Measurements from ENCODE around the gene LMTK2. TPM values are rescaled to one million over a fixed set of nuclear protein-coding genes. Genes with fewer than 3 reads are reported as not detected.

Gene LMTK2
- total and polyA plus RNA-seq, 2 donors (not counting 1 experiment from before 2014, with no cell fraction given): 4.9 to 13.1 TPM

DNA sequence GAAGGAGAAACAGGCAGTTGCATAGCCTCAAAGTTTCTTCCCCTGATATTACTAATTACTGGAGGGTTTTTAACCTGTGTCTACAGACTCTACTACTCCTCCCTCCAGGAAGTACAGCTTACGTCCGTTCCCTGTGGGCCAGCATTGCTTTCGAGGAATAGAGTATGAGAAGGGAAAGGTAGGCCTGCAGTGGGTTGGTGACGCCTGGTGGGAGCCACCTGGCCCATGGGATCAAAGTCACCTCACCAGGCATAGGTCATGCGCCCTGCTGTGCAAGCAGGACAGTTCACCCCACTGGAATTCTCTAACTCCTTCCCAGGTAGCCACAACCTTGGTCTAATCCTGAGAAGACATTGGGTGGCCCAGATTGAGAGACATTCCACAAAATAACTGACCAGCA is 29.8 kb downstream of the LMTK2 start:
- Mint-ChIP-seq H3K27ac (no peak overlapping the region), H3K4me3 (no peak overlapping the region), H3K4me1 (peaks cover 65% of the 10 kb centered on the region), H3K27me3 (peaks cover 38% of the 10 kb centered on the region), H3K9me3 (ENCODE audit: insufficient read depth) (no peaks in the 10 kb centered on the region)
- Histone ChIP-seq H3K9me3 (ENCODE audit: control extremely low read depth in 1 of 3, control insufficient read depth in 2 of 3, insufficient read depth in 1 of 3, low read length in 2 of 3) (no peaks in the 10 kb centered on the region), H3K9ac (ENCODE audit: low read length) (no peak overlapping the region), H3K4me1 (ENCODE audit: control insufficient read depth in 2 of 2, insufficient read depth in 2 of 2, low read length in 2 of 2) (peaks cover 71 to 80% of the 10 kb centered on the region in 2 donors), H3K79me2 (ENCODE audit: control insufficient read depth, insufficient read depth, low read length) (peaks cover 22% of the 10 kb centered on the region), H3K27ac (ENCODE audit: low read length in 2 of 2) (no peak overlapping the region), H3K36me3 (replicated peaks in 1 of 2; ENCODE audit: control extremely low read depth in 1 of 2, control insufficient read depth in 1 of 2, extremely low read depth in 1 of 2, insufficient read depth in 2 of 2, low read length in 1 of 2) (peaks cover 0 to 1% of the 10 kb centered on the region in 2 experiments), H3K4me2 (replicated peaks; ENCODE audit: low read depth, low read length, poor library complexity, severe bottlenecking) (no peak overlapping the region), H3K27me3 (replicated peaks in 1 of 4; ENCODE audit: control extremely low read depth in 1 of 4, control insufficient read depth in 3 of 4, insufficient read depth in 4 of 4, low read length in 3 of 4) (peaks cover 0 to 58% (median 39%) of the 10 kb centered on the region in 4 experiments), H4K20me1 (ENCODE audit: control insufficient read depth, insufficient read depth, low read length, poor library complexity, severe bottlenecking) (peaks cover 99% of the 10 kb centered on the region), H2AFZ (ENCODE audit: insufficient read depth, low read depth, low read length, poor library complexity, severe bottlenecking) (no peak overlapping the region), H3K4me3 (ENCODE audit: control extremely low read depth in 1 of 5, extremely low read depth in 1 of 5, insufficient read depth in 1 of 5, low read depth in 2 of 5, low read length in 4 of 5) (no peak overlapping the region)
- DNase-seq (no peak), ATAC-seq (ENCODE audit: low read depth) (no peak)
- ChIA-PET CTCF (interaction anchor here (1.2 to 1.6 kb wide), 2 partner anchors 32 to 115 kb away, joined by 4 to 7 read pairs; no protein-coding TSS in a partner anchor), POLR2A (no interaction called here)
- WGBS (ENCODE audit: insufficient coverage): 97% methylated on average over 3 of the region's 5 CpGs
- intact Hi-C loops (cut with micrococcal nuclease): loop anchor here (2.0 kb wide), 1 partner anchor 30 kb away; the partner anchor contains the start of gene LMTK2
- no peak for TF ChIP-seq EZH2 (IDR thresholded peaks at IDR 0.05; ENCODE audit: borderline replicate concordance, insufficient read depth, low read depth, low read length, poor library complexity, severe bottlenecking)
- TF ChIP-seq, protein P1, sequence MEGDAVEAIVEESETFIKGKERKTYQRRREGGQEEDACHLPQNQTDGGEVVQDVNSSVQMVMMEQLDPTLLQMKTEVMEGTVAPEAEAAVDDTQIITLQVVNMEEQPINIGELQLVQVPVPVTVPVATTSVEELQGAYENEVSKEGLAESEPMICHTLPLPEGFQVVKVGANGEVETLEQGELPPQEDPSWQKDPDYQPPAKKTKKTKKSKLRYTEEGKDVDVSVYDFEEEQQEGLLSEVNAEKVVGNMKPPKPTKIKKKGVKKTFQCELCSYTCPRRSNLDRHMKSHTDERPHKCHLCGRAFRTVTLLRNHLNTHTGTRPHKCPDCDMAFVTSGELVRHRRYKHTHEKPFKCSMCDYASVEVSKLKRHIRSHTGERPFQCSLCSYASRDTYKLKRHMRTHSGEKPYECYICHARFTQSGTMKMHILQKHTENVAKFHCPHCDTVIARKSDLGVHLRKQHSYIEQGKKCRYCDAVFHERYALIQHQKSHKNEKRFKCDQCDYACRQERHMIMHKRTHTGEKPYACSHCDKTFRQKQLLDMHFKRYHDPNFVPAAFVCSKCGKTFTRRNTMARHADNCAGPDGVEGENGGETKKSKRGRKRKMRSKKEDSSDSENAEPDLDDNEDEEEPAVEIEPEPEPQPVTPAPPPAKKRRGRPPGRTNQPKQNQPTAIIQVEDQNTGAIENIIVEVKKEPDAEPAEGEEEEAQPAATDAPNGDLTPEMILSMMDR (IDR thresholded peaks at IDR 0.05): no peak

DNA sequence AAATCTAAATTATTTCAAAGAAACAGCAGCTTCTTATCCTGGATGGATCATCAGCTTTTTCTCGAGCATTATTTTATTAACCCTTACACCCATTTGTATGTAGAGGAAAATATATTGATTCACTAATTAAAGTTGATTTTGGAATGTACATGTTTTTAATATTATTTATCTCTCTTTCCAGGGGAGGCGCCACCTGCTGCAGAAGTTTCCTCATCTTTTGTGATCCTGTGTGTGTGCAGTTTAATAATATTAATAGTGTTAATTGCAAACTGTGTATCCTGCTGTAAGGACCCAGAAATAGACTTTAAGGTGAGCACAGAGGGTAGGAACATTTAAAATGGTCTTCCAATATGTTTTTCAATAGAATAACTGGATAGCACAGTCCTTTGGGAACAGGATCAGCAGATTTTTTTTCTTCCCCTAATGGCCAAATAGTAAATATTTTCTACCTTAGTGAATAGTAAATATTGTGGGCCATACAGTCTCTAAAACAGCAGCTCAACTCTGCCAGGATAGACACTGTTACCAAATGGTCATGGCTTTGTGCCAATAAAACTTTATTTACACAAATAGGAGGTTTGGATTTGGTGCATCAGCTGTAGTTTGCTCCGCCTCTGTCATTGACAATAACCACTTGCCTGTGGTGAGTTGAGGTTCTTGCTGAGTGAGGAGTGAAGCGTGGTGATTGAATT is 30.6 kb downstream of the LMTK2 start:
- Mint-ChIP-seq H3K27me3 (peaks cover 37% of the 10 kb centered on the region), H3K27ac (peak overlapping the region; percentile 17), H3K9me3 (ENCODE audit: insufficient read depth) (no peaks in the 10 kb centered on the region), H3K4me1 (peaks cover 59% of the 10 kb centered on the region), H3K4me3 (peak overlapping the region; percentile 11)
- Histone ChIP-seq H3K79me2 (ENCODE audit: control insufficient read depth, insufficient read depth, low read length) (peaks cover 22% of the 10 kb centered on the region), H3K9me3 (ENCODE audit: control extremely low read depth in 1 of 3, control insufficient read depth in 2 of 3, insufficient read depth in 1 of 3, low read length in 2 of 3) (no peaks in the 10 kb centered on the region), H3K36me3 (replicated peaks in 1 of 2; ENCODE audit: control extremely low read depth in 1 of 2, control insufficient read depth in 1 of 2, extremely low read depth in 1 of 2, insufficient read depth in 2 of 2, low read length in 1 of 2) (peaks cover 0 to 1% of the 10 kb centered on the region in 2 experiments), H2AFZ (ENCODE audit: insufficient read depth, low read depth, low read length, poor library complexity, severe bottlenecking) (no peak overlapping the region), H3K4me2 (replicated peaks; ENCODE audit: low read depth, low read length, poor library complexity, severe bottlenecking) (peak overlapping the region; percentile 38), H4K20me1 (ENCODE audit: control insufficient read depth, insufficient read depth, low read length, poor library complexity, severe bottlenecking) (peaks cover 99% of the 10 kb centered on the region), H3K4me3 (ENCODE audit: control extremely low read depth in 1 of 5, extremely low read depth in 1 of 5, insufficient read depth in 1 of 5, low read depth in 2 of 5, low read length in 4 of 5) (no peak overlapping the region), H3K27me3 (replicated peaks in 1 of 4; ENCODE audit: control extremely low read depth in 1 of 4, control insufficient read depth in 3 of 4, insufficient read depth in 4 of 4, low read length in 3 of 4) (peaks cover 0 to 55% (median 38%) of the 10 kb centered on the region in 4 experiments), H3K9ac (ENCODE audit: low read length) (no peak overlapping the region), H3K27ac (ENCODE audit: low read length in 2 of 2) (no peak overlapping the region), H3K4me1 (ENCODE audit: control insufficient read depth in 2 of 2, insufficient read depth in 2 of 2, low read length in 2 of 2) (peaks cover 62 to 72% of the 10 kb centered on the region in 2 donors)
- ChIA-PET POLR2A (no interaction called here), CTCF (interaction anchor here (1.2 to 1.6 kb wide), 2 partner anchors 31 to 116 kb away, joined by 4 to 7 read pairs; no protein-coding TSS in a partner anchor)
- TF ChIP-seq, protein P1 (IDR thresholded peaks at IDR 0.05): no peak
- intact Hi-C loops (cut with micrococcal nuclease): loop anchor here (2.0 kb wide), 1 partner anchor 30 kb away; the partner anchor contains the start of gene LMTK2
- ATAC-seq (ENCODE audit: low read depth): no peak
- DNase-seq: no peak
- WGBS (ENCODE audit: insufficient coverage): no CpG with 5 or more reads among the region's 4 CpGs

Data from B cell (primary cell).